Fibroblast of skin of right quadriceps (primary cell): ENCODE measurements around the gene ENDOG.
"Not testable (repeated sequence)": the region's sequence is repeated elsewhere in the genome, so short reads cannot be mapped to it uniquely, and the experiment has no call there.

Experiments
- DNase-seq: peaks from one replicate; pipeline ENCODE4 v3.0.0-alpha.2; 2013

Gene ENDOG

DNA sequence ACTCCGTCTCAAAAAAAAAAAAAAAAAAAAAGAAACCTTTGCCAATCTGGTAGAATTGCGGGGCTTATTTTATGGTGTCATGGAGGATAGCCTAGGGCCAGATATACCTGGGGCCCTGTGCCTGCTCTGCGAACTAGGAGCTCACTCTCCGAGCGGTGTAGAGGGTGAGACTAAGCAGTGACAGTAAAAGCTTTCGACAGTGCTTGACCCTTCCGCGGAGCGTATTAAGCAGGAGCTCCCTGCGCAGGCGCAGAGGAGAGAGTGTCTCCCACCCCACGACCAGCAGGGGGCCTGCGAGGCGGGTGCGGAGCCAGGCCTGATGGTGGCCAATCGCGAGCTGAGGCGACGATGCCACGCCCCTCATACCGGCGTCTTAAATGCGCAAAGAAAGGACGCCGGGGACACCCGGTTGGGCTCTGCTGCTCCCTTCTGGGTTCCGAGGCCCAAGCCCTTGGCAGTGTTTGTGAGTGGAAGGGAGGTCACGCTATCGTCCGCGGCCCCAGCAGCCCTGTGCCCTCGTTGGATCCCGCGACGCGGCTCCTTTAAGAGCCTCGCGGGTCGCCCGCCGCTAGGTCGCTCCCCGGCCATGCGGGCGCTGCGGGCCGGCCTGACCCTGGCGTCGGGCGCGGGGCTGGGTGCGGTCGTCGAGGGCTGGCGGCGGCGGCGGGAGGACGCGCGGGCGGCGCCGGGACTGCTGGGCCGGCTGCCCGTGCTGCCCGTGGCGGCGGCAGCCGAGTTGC, at the start of gene ENDOG:
Gene ENDOG, plus strand, starts transcription at position 402 of the 740 bp plus-strand sequence. Its CDS starts 185 bp downstream, at position 587.
- peak; percentile 96 for DNase-seq

DNA sequence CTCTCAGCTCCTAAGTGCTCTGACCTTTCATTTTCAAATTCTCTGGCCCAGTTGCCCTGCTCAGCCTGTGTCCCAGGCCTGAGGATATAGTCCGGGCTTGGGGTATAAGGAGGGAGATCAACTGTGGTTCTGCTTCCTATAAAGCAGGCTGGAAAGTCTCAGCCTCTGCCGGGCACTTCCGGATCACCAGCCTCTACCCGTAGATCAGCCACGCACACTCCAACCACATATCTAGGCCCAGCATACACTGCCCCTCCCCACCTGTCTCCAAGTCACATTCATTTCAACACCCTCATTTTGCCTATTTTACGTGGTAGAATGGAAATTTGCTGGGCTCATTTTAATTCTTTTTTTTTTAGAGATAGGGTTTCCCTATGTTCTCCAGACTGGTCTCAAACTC, 49.7 kb upstream of the ENDOG start:
- DNase-seq: no peak

DNA sequence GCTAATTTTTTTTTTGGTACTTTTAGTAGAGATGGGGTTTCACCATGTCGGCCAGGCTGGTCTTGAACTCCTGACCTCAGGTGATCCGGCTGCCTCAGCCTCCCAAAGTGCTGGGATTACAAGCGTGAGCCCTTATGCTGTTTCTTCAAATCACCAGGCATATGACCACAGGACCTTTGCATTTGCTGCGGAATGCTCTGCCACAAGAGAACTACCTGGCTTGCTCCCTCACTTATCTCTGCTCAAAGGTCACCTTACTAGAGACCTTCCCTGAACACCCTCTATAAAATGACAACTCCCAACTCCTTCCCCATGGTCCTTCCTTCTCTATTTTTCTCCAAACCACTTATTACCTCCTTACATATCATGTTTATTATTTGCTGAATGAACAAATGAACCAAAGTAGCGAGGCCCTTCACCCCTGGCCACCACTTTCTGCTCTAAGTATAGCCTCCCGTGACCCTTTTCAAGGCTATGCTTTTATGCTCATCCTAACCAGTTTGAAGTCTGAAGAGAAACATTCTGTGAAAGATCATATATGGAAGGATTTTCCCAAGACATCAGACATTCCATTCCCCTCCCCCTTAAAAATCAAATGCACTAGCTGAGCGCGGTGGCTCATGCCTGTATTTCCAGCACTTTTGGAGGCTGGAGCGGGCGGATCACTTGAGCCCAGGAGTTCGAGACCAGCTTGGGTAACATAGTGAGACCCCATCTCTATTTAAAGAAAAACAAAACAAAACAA, 47.8 kb upstream of the ENDOG start:
- no peak for DNase-seq

DNA sequence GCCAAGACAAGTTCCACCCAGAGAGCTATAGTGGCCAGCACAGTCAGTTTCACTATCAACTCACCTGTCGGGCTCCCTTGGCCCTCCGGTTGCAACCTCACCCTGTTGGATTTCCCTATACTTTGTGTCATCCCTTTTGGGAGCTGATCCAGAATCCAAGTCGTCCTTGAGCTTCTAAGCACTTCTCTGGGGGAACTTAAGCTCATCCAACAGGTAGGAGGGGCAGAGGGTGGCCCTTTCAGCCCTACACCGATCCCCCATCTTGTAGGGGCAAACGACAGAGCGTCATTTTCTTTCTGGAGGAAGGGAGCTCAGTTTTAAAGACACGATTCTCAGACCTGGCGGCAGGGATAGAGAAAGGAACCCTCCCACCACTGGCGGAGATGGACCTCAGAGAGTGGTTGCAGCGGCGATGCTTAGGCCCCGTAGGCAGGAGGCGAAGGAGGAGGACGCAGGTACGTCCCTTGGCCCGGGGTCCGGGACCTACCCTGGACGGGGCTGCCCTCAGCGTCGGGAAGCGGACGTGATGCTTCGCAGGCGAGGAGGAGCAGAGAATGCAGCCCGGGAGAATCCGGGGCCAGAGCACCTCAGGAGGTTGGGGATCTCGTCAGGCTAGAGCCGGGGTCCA, 47.1 kb upstream of the ENDOG start:
- peak; percentile 5 for DNase-seq

DNA sequence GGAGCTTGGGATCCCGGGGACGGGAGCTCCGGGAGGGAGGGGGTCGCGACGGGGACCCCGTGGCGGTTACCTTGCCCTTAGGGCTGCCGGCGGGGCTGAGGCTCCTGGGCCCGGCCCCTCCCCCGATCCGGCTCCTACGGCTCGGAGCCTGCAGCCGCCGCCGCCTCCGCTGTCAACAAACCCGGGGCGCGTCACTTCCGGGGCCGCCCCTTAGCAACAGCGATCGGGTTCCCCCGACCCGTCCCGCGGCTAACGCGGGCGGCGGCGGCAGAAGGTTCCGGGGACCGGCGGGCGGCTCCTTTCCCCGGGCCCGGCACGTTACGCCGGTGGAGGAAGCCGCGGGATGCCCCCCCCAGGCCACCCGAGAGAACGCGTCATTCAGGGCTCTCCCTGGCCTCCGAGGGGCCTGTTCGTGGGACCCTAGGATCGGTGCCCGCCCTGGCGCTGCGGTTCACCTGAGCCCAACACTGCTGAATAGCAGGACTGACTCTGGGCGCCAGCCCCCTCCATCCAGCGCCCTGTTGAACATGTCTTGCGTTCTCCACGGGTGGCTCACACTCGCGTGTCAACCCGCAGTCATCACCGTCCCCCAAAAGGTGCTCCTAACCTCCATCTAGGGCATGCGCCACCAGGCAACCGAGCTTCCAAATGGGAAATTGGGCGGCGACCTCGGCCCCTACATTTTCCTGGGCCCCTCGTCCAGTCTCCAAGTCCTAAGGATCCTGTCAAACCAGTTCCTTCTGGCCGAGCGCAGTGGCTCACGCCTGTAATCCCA, 46.4 kb upstream of the ENDOG start, which contains the start of gene ZER1:
Gene ZER1, minus strand, starts transcription at position 183 of the 775 bp plus-strand sequence. CDS start 16,362 bp downstream, outside the sequence.
- peak; percentile 88 for DNase-seq

DNA sequence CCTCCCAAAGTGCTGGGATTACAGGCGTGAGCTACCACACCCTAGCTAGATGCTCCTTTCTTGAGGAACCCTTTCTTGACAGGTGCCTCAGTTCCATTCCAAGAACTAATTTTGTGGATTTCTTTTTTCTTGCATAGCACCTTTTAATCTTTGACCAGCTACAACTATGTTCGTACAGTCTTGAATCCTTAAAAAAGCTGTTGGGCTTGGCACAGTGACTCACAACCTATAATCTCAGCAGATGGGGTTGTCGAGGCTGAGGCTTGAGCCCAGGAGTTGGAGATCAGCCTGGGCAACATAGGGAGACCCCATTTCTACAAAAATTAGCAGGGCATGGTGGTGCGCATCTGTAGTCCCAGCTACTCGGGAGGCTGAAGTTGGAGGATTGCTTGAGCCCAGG, 45.3 kb upstream of the ENDOG start:
- DNase-seq: no peak

DNA sequence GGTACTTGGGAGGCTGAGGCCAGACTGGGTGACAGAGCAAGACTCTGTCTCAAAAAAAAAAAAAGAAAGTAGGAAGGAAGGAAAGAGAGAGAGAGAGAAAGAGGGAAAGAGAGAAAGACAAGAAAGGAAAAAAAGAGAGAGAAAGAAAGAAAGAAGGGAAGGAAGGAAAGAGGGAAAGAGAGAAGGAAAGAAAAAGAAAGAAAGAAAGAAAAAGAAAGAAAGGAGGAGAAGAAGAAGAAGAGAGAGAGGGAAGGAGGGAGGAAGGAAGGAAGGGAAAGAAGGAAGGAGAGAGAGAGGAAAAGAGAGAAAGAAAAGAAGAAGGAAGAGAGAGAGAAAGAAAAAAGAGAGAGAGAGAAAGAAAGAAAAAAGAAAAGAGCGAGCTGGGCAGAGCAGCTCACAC, 43.5 kb upstream of the ENDOG start:
- DNase-seq: no peak

DNA sequence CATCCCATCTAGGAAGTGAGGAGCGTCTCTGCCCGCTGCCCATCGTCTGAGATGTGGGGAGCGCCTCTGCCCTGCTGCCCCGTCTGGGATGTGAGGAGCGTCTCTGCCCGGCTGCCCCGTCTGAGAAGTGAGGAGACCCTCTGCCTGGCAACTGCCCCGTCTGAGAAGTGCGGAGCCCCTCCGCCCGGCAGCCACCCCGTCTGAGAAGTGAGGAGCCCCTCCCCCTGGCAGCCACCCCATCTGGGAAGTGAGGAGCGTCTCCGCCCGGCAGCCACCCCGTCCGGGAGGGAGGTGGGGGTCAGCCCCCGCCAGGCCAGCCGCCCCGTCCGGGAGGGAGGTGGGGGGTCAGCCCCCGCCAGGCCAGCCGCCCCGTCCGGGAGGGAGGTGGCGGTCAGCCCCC, 38.2 kb upstream of the ENDOG start:
- not testable (repeated sequence) for DNase-seq

DNA sequence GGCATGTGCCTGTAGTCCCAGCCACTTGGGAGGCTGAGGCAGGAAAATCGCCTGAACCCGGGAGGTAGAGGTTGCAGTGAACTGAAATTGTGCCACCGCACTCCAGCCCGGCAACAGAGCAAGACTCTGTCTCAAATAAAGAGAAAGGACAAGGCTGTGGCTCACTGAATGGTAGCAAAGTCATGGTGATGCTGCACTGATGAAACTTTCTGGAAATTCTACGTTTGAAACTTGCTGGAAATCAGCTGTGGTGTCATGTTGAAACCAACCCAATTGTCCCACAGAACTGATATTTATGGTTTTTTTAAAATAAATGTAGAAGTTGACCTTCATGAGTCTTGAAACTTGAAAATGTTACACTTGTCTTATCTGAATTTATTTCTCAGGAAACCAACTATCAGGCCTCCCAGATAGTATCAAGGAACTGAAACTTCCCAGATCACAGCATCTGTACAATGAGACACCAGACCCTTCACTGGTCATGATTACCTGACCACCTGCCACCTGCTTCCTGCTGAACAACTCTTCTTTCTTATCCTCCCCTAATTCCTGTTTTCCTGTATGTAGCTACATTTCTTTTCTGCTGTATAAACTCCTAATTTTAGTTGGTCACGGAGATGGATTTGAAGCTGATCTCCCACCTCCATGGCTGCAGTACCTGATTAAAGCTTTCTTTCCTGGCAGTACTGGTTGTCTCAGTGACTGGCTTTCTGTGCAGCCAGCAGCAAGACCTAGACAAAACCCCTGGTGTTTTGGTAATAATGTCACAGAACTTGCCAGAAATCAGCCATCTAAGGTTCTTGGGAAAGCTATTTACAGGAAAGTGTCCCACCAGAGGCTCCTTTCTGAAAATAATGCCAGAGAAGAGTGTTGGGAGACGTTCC, 36.9 kb upstream of the ENDOG start:
- no peak for DNase-seq

DNA sequence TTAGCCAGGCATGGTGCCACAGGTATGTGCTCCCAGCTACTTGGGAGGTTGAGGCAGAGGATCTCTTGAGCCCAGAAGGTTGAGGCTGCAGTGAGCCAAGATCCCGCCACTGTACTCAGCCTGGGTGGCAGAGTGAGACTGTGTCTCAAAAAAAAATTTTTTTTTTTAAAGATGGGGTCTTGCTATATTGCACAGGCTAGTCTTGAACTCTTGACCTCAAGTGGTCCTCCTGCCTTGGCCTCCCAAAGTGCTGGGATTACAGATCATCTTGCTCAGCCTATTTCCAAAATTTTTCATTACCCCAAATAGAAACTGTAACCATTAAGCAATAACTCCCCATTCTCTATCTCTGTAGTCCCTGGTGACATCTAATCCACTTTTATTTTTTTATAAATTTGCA, 35.6 kb upstream of the ENDOG start:
- no peak for DNase-seq

DNA sequence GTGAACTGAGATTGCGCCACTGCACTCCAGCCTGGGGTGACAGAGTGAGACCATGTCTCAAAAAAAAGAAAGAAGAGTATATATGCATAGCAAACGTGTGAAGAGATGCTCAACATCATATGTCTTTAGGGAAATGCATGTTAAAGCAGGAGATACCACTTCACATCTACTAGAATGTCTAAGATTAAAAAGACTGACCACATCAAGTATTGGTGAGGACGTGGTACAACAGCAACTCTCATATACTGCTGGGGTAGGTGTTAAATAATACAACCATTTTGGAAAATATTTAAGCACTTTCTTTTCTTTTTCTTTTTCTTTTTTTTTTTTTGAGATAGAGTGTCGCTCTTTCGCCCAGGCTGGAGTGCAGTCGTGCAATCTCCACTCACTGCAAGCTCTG, 32.9 kb upstream of the ENDOG start:
- DNase-seq: no peak

DNA sequence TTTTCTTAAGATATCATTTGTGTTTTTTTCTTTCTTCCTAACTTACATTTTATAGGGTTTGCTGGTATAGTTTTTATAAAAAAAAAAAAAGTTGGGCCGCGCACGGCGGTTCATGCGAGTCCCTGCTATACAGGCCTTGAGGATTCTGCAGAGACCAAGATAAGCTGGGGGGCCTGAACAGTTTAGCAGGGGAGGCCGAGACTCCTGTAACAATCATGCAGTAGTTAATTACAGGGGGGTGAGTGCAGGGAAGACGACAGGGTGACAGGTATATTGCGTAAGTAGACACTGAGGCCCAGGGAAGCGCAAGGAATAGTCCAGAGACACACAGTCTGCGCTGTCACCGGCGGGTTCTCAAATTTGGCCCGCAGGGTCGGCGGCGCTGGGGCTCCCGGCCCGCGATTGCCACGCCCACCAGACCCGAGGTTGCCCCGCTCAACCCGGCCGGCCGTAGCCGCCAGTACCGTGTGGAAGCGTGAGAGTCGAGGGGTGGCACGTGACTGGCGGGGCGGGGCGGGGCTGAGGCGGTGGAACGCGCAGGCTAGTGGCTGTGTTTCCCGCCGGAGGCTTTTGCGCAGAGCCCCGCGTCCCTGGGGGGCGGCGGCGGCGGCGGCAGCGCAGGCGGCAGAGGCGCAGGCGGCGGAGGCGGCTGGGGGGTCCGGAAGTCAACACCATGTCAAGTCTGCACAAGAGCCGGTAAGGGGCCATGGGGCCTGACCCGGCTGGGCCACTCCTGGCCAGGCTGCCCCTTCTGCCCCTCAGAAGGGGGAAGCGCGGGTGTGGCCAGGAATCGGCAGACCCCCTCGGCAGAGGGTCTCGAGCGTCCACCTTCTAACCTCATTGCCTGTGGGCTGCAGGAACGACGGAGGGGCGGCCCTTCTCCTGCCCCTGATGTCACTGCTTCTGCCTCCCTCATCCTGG, 31.4 kb upstream of the ENDOG start, which contains the start of gene TBC1D13:
Gene TBC1D13, plus strand, starts transcription at position 573 of the 921 bp plus-strand sequence. Its CDS starts 101 bp downstream, at position 674.
- peak; percentile 83 for DNase-seq

DNA sequence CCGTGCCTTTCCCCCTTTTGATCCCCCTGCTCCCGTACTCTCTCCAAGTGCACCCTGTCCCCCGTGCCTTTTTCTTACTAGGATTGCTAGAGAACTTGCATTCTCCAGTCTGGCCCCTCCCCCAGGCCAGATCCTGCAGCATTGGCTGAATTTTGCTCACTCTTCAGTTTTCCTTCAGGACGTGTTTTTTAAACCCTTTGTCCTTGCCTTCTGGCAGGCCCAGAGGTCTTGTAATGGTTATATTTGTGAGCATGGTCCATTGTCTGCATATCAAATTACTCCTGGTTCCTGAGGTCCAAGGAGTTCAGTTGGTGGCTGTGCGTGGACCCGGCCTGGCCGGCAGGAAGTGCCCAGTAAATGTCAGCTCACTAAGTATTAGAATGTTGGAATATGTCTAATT, 30.6 kb upstream of the ENDOG start:
- DNase-seq: no peak

DNA sequence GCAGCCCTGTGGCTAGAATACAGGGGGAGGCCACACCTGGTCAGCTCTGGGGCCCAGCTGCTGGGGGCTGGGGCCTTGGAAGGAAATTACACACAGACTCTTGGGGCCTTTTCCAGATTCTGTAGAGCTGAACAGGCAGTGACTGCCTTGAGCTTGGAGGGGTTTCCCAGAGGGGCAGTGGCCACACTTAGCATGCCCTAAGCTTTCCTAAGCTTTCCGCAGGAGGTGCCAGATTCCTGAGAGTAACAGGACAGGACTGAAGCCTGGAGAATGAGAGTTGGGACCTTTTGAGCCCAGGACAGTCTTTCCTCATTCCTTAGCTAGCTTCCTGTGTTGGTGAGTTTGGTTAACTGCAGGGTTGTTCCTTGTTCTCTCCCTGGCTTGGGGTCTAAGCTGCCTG, 29.9 kb upstream of the ENDOG start:
- no peak for DNase-seq

DNA sequence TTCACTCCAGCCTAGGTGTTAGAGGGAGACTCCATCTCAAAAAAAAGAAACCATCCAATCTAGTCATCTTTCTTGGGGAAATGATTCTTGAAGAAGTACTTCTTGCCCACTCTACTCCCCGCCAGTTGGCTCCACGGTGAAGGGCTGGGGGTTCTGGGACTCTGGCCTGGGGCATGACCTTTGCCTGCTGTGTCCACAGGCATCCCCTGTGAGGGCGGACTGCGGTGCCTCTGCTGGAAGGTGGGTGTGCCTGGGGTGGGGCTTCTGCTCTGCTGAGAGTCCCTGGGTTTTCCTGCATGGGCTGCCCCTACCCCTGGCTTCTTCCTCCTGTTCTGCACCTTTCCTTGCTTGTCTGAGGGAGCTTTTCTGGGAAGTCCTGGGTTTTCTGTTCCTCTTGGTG, 27.8 kb upstream of the ENDOG start:
- no peak for DNase-seq

DNA sequence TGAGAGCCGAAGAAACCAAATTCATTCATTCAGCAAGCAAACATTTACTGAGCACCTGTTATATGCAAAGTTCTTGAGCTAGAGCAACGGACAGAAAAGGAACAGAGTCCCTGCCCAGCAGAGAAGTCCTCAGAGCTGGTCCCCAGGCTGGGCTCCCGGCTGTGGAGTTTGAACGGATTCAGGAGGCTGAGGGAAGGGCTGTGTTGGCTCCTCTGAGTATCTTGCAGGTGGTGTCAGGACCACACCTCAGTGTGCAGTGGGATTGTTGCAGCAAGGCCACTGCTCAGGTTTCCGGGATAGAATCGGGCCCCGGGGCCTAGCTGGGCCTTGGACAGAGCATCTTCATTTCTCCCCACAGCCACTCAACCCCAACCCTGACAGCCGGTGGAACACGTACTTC, 26.2 kb upstream of the ENDOG start:
- DNase-seq: no peak

DNA sequence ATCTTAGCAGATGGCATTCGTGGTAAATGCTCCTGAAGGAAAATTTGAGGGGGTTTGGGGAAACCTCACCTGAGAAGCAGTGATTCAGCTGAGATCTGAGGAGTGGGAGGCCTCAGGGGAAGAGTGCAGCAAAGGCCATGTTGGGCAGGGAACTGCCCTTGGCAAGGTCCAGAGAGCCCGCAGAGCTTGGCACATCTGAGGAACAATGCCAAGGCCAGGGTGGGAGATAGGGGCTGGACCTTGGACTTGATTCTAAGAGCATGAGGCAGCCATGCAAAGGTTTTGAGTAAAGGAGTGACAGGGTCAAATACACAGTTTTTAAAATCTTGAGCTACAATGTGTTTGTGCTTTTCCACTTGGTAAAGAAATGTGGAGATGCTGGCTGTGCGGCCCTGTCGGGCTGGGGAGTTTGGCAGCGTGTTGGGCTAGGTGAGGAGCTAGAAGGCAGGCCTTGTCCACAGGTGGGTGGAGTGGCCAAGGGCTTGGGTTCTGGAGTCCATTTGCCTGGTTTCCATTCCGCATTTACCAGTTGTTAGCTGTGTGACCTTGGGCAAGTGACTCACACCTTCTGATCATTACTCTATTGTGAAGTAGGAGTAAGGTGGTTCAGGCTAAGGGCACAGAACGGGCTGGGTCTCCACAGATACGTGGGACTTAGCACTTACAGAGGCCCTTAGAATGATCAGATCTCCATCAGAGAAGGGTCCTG, 25.2 kb upstream of the ENDOG start:
- no peak for DNase-seq

DNA sequence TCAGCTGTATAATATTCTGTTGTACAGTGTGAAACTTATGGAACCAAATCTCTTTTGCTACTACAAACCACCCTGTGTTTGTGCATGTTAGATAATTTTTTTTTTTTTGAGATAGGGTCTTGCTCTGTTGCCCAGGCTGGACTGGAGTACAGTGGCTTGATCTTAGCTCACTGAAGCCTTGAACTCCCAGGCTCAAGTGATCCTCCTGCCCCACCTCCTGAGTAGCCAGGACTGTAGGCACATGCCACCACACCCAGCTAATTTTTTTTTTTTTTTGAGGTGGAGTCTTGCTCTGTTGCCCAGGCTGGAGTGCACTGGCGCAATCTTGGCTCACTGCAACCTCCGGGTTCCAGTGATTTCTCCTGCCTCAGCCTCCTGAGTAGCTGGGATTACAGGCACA, 23.3 kb upstream of the ENDOG start:
- DNase-seq: not testable (repeated sequence)

DNA sequence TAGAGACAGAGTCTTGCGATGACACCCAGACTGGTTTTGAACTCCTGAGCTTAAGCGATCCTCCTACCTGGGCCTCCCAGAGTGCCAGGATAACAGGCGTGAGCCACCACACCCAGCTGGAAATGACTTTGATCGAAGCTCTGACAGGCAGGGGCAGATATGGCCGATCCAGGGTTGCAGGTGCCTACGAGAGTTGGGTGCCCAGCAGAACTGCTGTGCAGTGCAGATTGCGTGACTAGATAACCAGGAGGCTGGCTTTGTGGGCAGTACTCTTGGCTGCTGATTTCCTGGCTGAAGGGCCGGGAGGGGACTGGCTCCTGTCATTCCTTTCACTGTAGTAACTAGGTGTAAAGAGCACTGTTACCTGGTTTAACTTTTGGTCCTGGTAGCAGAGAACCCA, 19.4 kb upstream of the ENDOG start:
- DNase-seq: no peak

DNA sequence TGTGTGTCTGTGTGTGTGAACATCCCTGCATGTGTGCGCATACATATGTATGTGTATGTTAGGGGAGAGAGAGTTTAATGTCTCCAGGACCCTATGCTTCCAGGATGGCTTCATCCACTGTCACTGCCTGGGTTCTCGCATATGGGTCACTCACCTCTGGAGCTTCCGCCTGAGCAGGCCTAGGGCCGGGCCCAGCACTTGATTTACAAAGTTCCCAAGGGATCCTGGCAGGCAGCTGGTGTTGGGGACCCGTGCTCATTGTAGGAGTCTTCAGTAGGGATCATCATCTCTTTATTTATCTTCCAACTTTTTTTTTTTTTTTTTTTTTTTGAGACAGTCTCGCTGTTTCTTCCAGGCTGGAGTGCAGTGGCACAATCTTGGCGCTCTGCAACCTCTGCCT, 18.2 kb upstream of the ENDOG start:
- no peak for DNase-seq
